K562 (cell line): ENCODE results near the gene ZFPM1.

Source experiments
- E2F5 ChIP-seq: sonication (generic); formaldehyde crosslinking; IDR thresholded peaks from 2 replicates; pipeline ENCODE4 v1.8.0; 2022; ENCODE audit warnings: mild to moderate bottlenecking, missing genetic modification reagents
- GATAD2A ChIP-seq: fragments of 450-650 bp; IDR thresholded peaks from 2 replicates; pipeline ENCODE4 v1.6.1; 2017
- KAT2B ChIP-seq: IDR thresholded peaks from one replicate; pipeline ENCODE4 v1.6.1; 2012; ENCODE audit warnings: low read depth, mild to moderate bottlenecking, control low read depth, inconsistent platforms, low read length, moderate library complexity
- NR2C1 ChIP-seq, 2 experiments: fragments of 450-650 bp; IDR thresholded peaks; 2 replicates each; pipeline ENCODE4 v1.6.1; 2017; ENCODE audit warnings: mild to moderate bottlenecking in 2 of 2, antibody characterized with exemption in 1 of 2, inconsistent platforms in 1 of 2, missing compliant biosample characterization in 1 of 2, missing genetic modification characterization in 1 of 2
- TAF15 ChIP-seq: fragments of 200-400 bp; formaldehyde crosslinking; IDR thresholded peaks from 2 replicates; pipeline ENCODE4 v1.6.1; 2017; ENCODE audit warnings: mild to moderate bottlenecking, low read depth, low read length, moderate library complexity
- ZNF512 ChIP-seq: IDR thresholded peaks from 2 replicates; pipeline ENCODE4 v1.6.1; 2016; ENCODE audit warnings: missing genetic modification characterization, missing compliant biosample characterization

- TF ChIP-seq GATAD2A (no peak), NR2C1 (IDR thresholded peaks at IDR 0.05) (no peak), NR2C1 (tag; IDR thresholded peaks at IDR 0.05) (no peak), E2F5 (CRISPR knock-in tag) (no peak), ZNF512 (no peak), KAT2B (no peak), TAF15 (no peak)
These were observed 67.0 kb downstream of the ZFPM1 start for GRCh38 chr16:88519938-88520653.
